Measurements from ENCODE around the gene PRR11. TPM values are rescaled to one million over a fixed set of nuclear protein-coding genes. Genes with fewer than 3 reads are reported as not detected.
A peak's percentile ranks its signal among the peaks of the same experiment; 100 is the strongest.

PRR11 gene
- total RNA-seq, 2 experiments from 2014 or later = 54.0 to 58.1 TPM

DNA sequence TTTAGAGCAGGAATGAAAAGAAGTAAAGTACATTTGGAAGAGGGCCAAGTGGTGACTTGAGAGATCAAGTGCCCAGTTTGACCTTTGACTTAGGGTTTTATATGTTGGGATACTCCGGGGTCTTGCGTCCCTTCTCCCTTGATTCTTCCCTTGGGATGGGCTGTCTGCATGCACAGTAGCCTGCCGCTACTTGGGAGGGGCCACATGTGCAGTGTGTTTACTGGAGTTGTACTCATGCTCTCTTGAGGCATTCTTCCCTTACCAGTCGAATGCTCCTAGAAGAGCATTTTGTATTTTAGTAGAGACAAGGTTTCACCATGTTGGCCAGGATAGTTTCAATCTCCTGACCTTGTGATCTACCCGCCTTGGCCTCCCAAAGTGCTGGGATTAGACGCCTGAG, 88.5 kb downstream of the PRR11 start:
- POLR2A ChIA-PET = no interaction called here
- no peaks in the 10 kb centered on the region for H3K36me3 Mint-ChIP-seq
- ATAC-seq (ENCODE audit: low read depth) (no peak), DNase-seq (no peak)
- no peak overlapping the region for H3K27ac Mint-ChIP-seq
- H3K4me1 Mint-ChIP-seq = no peaks in the 10 kb centered on the region
- H3K9me3 Mint-ChIP-seq = no peaks in the 10 kb centered on the region
- no peaks in the 10 kb centered on the region for H3K27me3 Mint-ChIP-seq
- H3K4me3 Mint-ChIP-seq = no peak overlapping the region

Small RNA genes within 50 kb of the gene (microRNA-seq; reads per million reads assigned to microRNA genes)
- gene MIR301A (95.4 reads per million, percentile 55 among the genes with 10 or more reads in this experiment), gene MIR454 (3,603 reads per million, percentile 89 among the genes with 10 or more reads in this experiment)

Other genes starting within 250 kb of the PRR11 start
- gene TRIM37, start 48.9 kb upstream of the PRR11 start, total RNA-seq = 10 to 100 TPM; 25.1 to 25.5 TPM
- gene SKA2, start 560 bp upstream of the PRR11 start, total RNA-seq = 10 to 100 TPM; 71.9 to 80.3 TPM
- 10 to 100 TPM; 15.8 to 16.3 TPM for gene SMG8, start 54.3 kb downstream of the PRR11 start, total RNA-seq
- gene GDPD1, start 64.8 kb downstream of the PRR11 start, total RNA-seq = 1 to 10 TPM; 2.7 to 3.5 TPM
- 10 to 100 TPM; 24.0 to 25.3 TPM for gene YPEL2, start 175.9 kb downstream of the PRR11 start, total RNA-seq